ENCODE results near the gene LIMS1.
"Not testable (repeated sequence)": the region's sequence is repeated elsewhere in the genome, so short reads cannot be mapped to it uniquely, and the experiment has no call there.

LIMS1 gene

GRCh38 chr2:108594132-108594981, 60.1 kb downstream of the LIMS1 start:
- DNase-seq (ENCODE audit: low read depth) = peak; percentile 76
- TF ChIP-seq CTCF (IDR thresholded peaks at IDR 0.05; ENCODE audit: insufficient read depth, low read depth, low read length, missing control alignments) = no peak
- peak overlapping the region; percentile 9; the same call in 1 of the 2 replicates for H3K4me3 ChIP-seq (ENCODE audit: low read depth, low read length)

GRCh38 chr2:108594982-108595464, 60.8 kb downstream of the LIMS1 start:
- peak overlapping the region; percentile 9; the same call in 1 of the 2 replicates for H3K4me3 ChIP-seq (ENCODE audit: low read depth, low read length)
- DNase-seq (ENCODE audit: low read depth) = peak; percentile 78
- no peak for TF ChIP-seq CTCF (IDR thresholded peaks at IDR 0.05; ENCODE audit: insufficient read depth, low read depth, low read length, missing control alignments)

- H3K4me3 ChIP-seq (ENCODE audit: low read depth, low read length); DNase-seq (ENCODE audit: low read depth): not testable (repeated sequence)
Measured at GRCh38 chr2:108595771-108596170, 61.5 kb downstream of the LIMS1 start.

GRCh38 chr2:108597105-108597744, 63.0 kb downstream of the LIMS1 start:
- DNase-seq (ENCODE audit: low read depth) = peak; percentile 60
- H3K4me3 ChIP-seq (ENCODE audit: low read depth, low read length) = not testable (repeated sequence)

GRCh38 chr2:108601199-108601598, 66.9 kb downstream of the LIMS1 start:
- H3K4me3 ChIP-seq (ENCODE audit: low read depth, low read length); DNase-seq (ENCODE audit: low read depth): not testable (repeated sequence)

GRCh38 chr2:108602422-108602821, 68.2 kb downstream of the LIMS1 start:
- no peak overlapping the region for H3K4me3 ChIP-seq (ENCODE audit: low read depth, low read length)
- no peak for DNase-seq (ENCODE audit: low read depth)
- no peak for TF ChIP-seq CTCF (IDR thresholded peaks at IDR 0.05; ENCODE audit: insufficient read depth, low read depth, low read length, missing control alignments)

- no peak for DNase-seq (ENCODE audit: low read depth)
- TF ChIP-seq CTCF (IDR thresholded peaks at IDR 0.05; ENCODE audit: insufficient read depth, low read depth, low read length, missing control alignments) = no peak
- H3K4me3 ChIP-seq (ENCODE audit: low read depth, low read length) = no peak overlapping the region
Measured at GRCh38 chr2:108604196-108604595, 69.9 kb downstream of the LIMS1 start.

GRCh38 chr2:108605947-108606346, 71.7 kb downstream of the LIMS1 start:
- no peak for TF ChIP-seq CTCF (IDR thresholded peaks at IDR 0.05; ENCODE audit: insufficient read depth, low read depth, low read length, missing control alignments)
- H3K4me3 ChIP-seq (ENCODE audit: low read depth, low read length) = no peak overlapping the region
- peak; percentile 76 for DNase-seq (ENCODE audit: low read depth)
